HCT116 (cell line): ENCODE data around the gene OR5H2.

ENCODE experiments used
- EZH2phosphoT487 ChIP-seq: fragments of 200-600 bp; IDR thresholded peaks from 2 replicates; pipeline ENCODE4 v1.6.1; 2018; ENCODE audit warnings: antibody characterized with exemption, borderline replicate concordance
- JUND ChIP-seq: IDR thresholded peaks from 2 replicates; pipeline ENCODE4 v1.6.1; 2012
- RAD21 ChIP-seq: IDR thresholded peaks from 2 replicates; pipeline ENCODE4 v1.6.1; 2012; ENCODE audit warnings: low read depth, mild to moderate bottlenecking
- REST ChIP-seq: IDR thresholded peaks from 2 replicates; pipeline ENCODE4 v1.6.1; 2012; ENCODE audit warnings: low read depth
- SRF ChIP-seq: IDR thresholded peaks from 2 replicates; pipeline ENCODE4 v1.6.1; 2012; ENCODE audit warnings: low read depth
- TCF7L2 ChIP-seq: IDR thresholded peaks from 2 replicates; pipeline ENCODE4 v1.7.0; 2011; ENCODE audit warnings: borderline replicate concordance, inconsistent platforms; ENCODE audit not compliant: insufficient read depth, insufficient read length; ENCODE audit errors: extremely low read depth
- TF ChIP-seq, protein P1 (sequence below), 3 experiments: fragments of 200-600 bp in 1 of 3; sonication (generic) in 1 of 3; IDR thresholded peaks in 2 of 3; conservative IDR thresholded peaks in 1 of 3; 2 replicates each; pipeline ENCODE4 v1.5.1; 2012 to 2017; ENCODE audit warnings: low read depth in 2 of 3, low read length in 2 of 3, antibody characterized with exemption in 1 of 3, borderline replicate concordance in 1 of 3, control low read depth in 1 of 3, mild to moderate bottlenecking in 1 of 3, mixed read lengths in 1 of 3, mixed run types in 1 of 3, moderate library complexity in 1 of 3; ENCODE audit not compliant: insufficient read depth in 1 of 3
- TF ChIP-seq, protein P2 (sequence below): IDR thresholded peaks from 2 replicates; pipeline ENCODE4 v1.6.1; 2012

DNA sequence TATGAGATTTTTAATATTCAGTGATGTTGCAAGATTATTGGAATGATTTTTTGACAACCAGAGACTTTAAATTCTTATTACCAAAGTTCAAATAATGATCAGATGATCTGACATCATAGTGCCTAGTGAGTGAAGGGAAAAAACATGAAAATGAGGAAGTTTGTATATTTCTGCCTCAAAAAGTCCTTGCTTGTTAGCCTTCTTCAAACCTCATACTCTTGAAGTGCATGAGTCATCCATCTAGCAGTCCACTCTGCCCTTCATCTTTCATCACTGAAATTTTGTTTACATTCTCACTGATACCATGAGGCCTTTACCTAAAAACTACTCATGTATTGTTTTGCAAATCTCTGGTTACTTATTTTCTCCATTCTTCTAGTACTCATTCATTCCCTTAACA, 42.2 kb upstream of the OR5H2 start:
- TF ChIP-seq, protein P1, sequence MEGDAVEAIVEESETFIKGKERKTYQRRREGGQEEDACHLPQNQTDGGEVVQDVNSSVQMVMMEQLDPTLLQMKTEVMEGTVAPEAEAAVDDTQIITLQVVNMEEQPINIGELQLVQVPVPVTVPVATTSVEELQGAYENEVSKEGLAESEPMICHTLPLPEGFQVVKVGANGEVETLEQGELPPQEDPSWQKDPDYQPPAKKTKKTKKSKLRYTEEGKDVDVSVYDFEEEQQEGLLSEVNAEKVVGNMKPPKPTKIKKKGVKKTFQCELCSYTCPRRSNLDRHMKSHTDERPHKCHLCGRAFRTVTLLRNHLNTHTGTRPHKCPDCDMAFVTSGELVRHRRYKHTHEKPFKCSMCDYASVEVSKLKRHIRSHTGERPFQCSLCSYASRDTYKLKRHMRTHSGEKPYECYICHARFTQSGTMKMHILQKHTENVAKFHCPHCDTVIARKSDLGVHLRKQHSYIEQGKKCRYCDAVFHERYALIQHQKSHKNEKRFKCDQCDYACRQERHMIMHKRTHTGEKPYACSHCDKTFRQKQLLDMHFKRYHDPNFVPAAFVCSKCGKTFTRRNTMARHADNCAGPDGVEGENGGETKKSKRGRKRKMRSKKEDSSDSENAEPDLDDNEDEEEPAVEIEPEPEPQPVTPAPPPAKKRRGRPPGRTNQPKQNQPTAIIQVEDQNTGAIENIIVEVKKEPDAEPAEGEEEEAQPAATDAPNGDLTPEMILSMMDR (IDR thresholded peaks at IDR 0.05 in 2 of 3, conservative IDR thresholded peaks at IDR 0.05 in 1 of 3; ENCODE audit: borderline replicate concordance in 1 of 3, insufficient read depth in 1 of 3, low read depth in 2 of 3, low read length in 2 of 3): no peak
- TF ChIP-seq JUND: no peak
- TF ChIP-seq TCF7L2: no peak
- no peak for TF ChIP-seq SRF
- TF ChIP-seq REST: no peak
- TF ChIP-seq EZH2phosphoT487: no peak
- no peak for TF ChIP-seq RAD21
- TF ChIP-seq, protein P2, sequence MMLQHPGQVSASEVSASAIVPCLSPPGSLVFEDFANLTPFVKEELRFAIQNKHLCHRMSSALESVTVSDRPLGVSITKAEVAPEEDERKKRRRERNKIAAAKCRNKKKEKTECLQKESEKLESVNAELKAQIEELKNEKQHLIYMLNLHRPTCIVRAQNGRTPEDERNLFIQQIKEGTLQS: no peak
